GM23338 (cell line): ENCODE measurements around the gene RNF223. TPM values are rescaled to one million over a fixed set of nuclear protein-coding genes. Genes with fewer than 3 reads are reported as not detected.

Source experiments
- ATAC-seq: fragments of 200-7000 bp; cut with Tn5 transposase; 3 replicates; pipeline ENCODE4 v1.9.1; 2020
- DNase-seq: peaks from one replicate; pipeline ENCODE4 v3.0.0-alpha.2; 2015; ENCODE audit warnings: low spot score
- H2AFZ ChIP-seq: fragments of 200-600 bp; sonication (generic); 2 replicates; pipeline ENCODE4 v1.8.0; 2016; ENCODE audit warnings: antibody characterized with exemption, mild to moderate bottlenecking, moderate library complexity
- H3F3A ChIP-seq: fragments of 200-600 bp; sonication (generic); replicated peaks from 2 replicates; pipeline ENCODE4 v1.8.0; 2017; ENCODE audit warnings: antibody characterized with exemption, mixed run types, low read depth
- H3K27ac ChIP-seq: fragments of 200-600 bp; sonication (generic); 2 replicates; pipeline ENCODE4 v1.6.1; 2016; ENCODE audit warnings: low read depth
- H3K27me3 ChIP-seq: fragments of 200-600 bp; sonication (generic); 2 replicates; pipeline ENCODE4 v1.8.0; 2016; ENCODE audit warnings: mild to moderate bottlenecking, mixed run types, moderate library complexity; ENCODE audit not compliant: insufficient read depth
- H3K36me3 ChIP-seq: fragments of 200-600 bp; sonication (generic); 2 replicates; pipeline ENCODE4 v1.8.0; 2016; ENCODE audit warnings: mild to moderate bottlenecking; ENCODE audit not compliant: insufficient read depth
- H3K4me1 ChIP-seq: fragments of 200-600 bp; sonication (generic); 2 replicates; pipeline ENCODE4 v1.8.0; 2016; ENCODE audit warnings: mild to moderate bottlenecking, moderate library complexity; ENCODE audit not compliant: insufficient read depth
- H3K4me2 ChIP-seq: fragments of 200-600 bp; sonication (generic); 2 replicates; pipeline ENCODE4 v1.7.1; 2017; ENCODE audit warnings: mixed run types
- H3K4me3 ChIP-seq: fragments of 200-600 bp; sonication (generic); 2 replicates; pipeline ENCODE4 v1.6.1; 2016; ENCODE audit warnings: mixed run types
- H3K79me2 ChIP-seq: fragments of 200-600 bp; sonication (generic); replicated peaks from 2 replicates; pipeline ENCODE4 v1.8.0; 2017; ENCODE audit warnings: mild to moderate bottlenecking; ENCODE audit not compliant: insufficient read depth
- H3K9me2 ChIP-seq: fragments of 200-600 bp; sonication (generic); 2 replicates; pipeline ENCODE4 v1.8.0; 2017; ENCODE audit not compliant: insufficient read depth
- H4K20me1 ChIP-seq: fragments of 200-600 bp; sonication (generic); replicated peaks from 2 replicates; pipeline ENCODE4 v1.8.0; 2017; ENCODE audit warnings: mild to moderate bottlenecking; ENCODE audit not compliant: insufficient read depth
- H3K27ac Mint-ChIP-seq: 2 replicates; pipeline ENCODE4 v1.8.0; 2020; ENCODE audit warnings: inconsistent platforms, mild to moderate bottlenecking, moderate library complexity, mixed read lengths
- H3K27me3 Mint-ChIP-seq: 3 replicates; pipeline ENCODE4 v1.8.0; 2022; ENCODE audit warnings: low read depth, mild to moderate bottlenecking, moderate library complexity, mixed read lengths, inconsistent platforms; ENCODE audit not compliant: insufficient read depth, poor library complexity
- H3K36me3 Mint-ChIP-seq: 3 replicates; pipeline ENCODE4 v1.8.0; 2021; ENCODE audit warnings: low read depth, mild to moderate bottlenecking, inconsistent platforms, moderate library complexity, mixed read lengths
- H3K4me1 Mint-ChIP-seq: 3 replicates; pipeline ENCODE4 v1.8.0; 2020; ENCODE audit warnings: mild to moderate bottlenecking, inconsistent platforms, mixed read lengths
- H3K4me3 Mint-ChIP-seq: 3 replicates; pipeline ENCODE4 v1.8.0; 2021; ENCODE audit warnings: moderate library complexity, mild to moderate bottlenecking, inconsistent platforms, mixed read lengths
- H3K9me3 Mint-ChIP-seq: 3 replicates; pipeline ENCODE4 v1.8.0; 2020; ENCODE audit warnings: moderate library complexity, mild to moderate bottlenecking, inconsistent platforms, mixed read lengths
- CREB1 ChIP-seq: fragments of 250-450 bp; sonication (Bioruptor Pico); IDR thresholded peaks from 2 replicates; pipeline ENCODE4 v1.5.0; 2020; ENCODE audit warnings: low read depth, mild to moderate bottlenecking, moderate library complexity
- EZH2 ChIP-seq: fragments of 200-600 bp; sonication (generic); IDR thresholded peaks from one replicate; pipeline ENCODE4 v1.8.0; 2017; ENCODE audit warnings: antibody characterized with exemption, mild to moderate bottlenecking, low read depth; ENCODE audit not compliant: unreplicated experiment
- EZH2phosphoT487 ChIP-seq: fragments of 200-600 bp; sonication (generic); IDR thresholded peaks from one replicate; pipeline ENCODE4 v1.8.1; 2018; ENCODE audit warnings: antibody characterized with exemption; ENCODE audit not compliant: unreplicated experiment
- JUNB ChIP-seq: IDR thresholded peaks from one replicate; pipeline ENCODE4 v1.6.1; 2016; ENCODE audit warnings: antibody characterized with exemption; ENCODE audit not compliant: unreplicated experiment
- NANOG ChIP-seq: IDR thresholded peaks from 2 replicates; pipeline ENCODE4 v1.6.1; 2016; ENCODE audit warnings: antibody characterized with exemption, borderline replicate concordance
- POLR2AphosphoS5 ChIP-seq: IDR thresholded peaks from 2 replicates; pipeline ENCODE4 v1.6.1; 2016; ENCODE audit warnings: antibody characterized with exemption, low read depth
- REST ChIP-seq: IDR thresholded peaks from one replicate; pipeline ENCODE4 v1.6.1; 2018; ENCODE audit warnings: antibody characterized with exemption; ENCODE audit not compliant: unreplicated experiment
- STAT1 ChIP-seq: IDR thresholded peaks from one replicate; pipeline ENCODE4 v1.6.1; 2016; ENCODE audit warnings: antibody characterized with exemption; ENCODE audit not compliant: unreplicated experiment
- ZNF114 ChIP-seq: fragments of 250-450 bp; sonication (Bioruptor Pico); IDR thresholded peaks from 2 replicates; pipeline ENCODE4 v1.5.0; 2020; ENCODE audit warnings: mild to moderate bottlenecking, moderate library complexity
- ZNF331 ChIP-seq: fragments of 250-450 bp; sonication (Bioruptor Pico); IDR thresholded peaks from 2 replicates; pipeline ENCODE4 v1.5.0; 2020; ENCODE audit warnings: low read depth, mild to moderate bottlenecking, moderate library complexity
- polyA plus RNA-seq: library from polyadenylated mRNA; unstranded; fragments of >200 nt; fragmentation: Nextera tagmentation; extraction: Ambion mirVana; gene quantifications from 2 replicates; pipeline ENCODE4 v1.2.1, GENCODE V29; 2016
- total RNA-seq: library from RNA; depleted of rRNA; stranded (reverse); fragments of >200 nt; shearing (Covaris generic); gene quantifications from 2 replicates; pipeline ENCODE4 v1.2.3, GENCODE V29; 2014
- TF ChIP-seq, protein P1 (sequence below): IDR thresholded peaks from 2 replicates; pipeline ENCODE4 v1.6.1; 2016; ENCODE audit warnings: antibody characterized with exemption
- TF ChIP-seq, protein P2 (sequence below), 2 experiments: fragments of 200-600 bp in 1 of 2; sonication (generic) in 1 of 2; conservative IDR thresholded peaks; 2 replicates each; pipeline versions ENCODE4 v1.5.1 to v1.6.1; 2016 to 2017; ENCODE audit warnings: antibody characterized with exemption in 2 of 2, low read depth in 2 of 2, mild to moderate bottlenecking in 2 of 2, moderate library complexity in 1 of 2

The RNF223 gene
- total and polyA plus RNA-seq, 2 experiments from 2014 or later: not detected

- Histone ChIP-seq H3K79me2 (no peaks in the 10 kb centered on the region), H3K36me3 (no peaks in the 10 kb centered on the region), H3K27ac (no peak overlapping the region), H2AFZ (no peak overlapping the region), H3K4me1 (no peaks in the 10 kb centered on the region), H3K4me3 (no peak overlapping the region), H3K4me2 (no peak overlapping the region), H3K27me3 (peaks cover 14% of the 10 kb centered on the region; the same call in 1 of the 2 replicates), H4K20me1 (no peaks in the 10 kb centered on the region; the same call in 1 of the 2 replicates), H3F3A (no peaks in the 10 kb centered on the region), H3K9me2 (no peaks in the 10 kb centered on the region)
- Mint-ChIP-seq H3K27ac (no peak overlapping the region), H3K36me3 (peaks cover 27% of the 10 kb centered on the region; the same call in 2 of the 3 replicates), H3K9me3 (peaks cover 36% of the 10 kb centered on the region), H3K4me3 (no peak overlapping the region), H3K4me1 (no peaks in the 10 kb centered on the region), H3K27me3 (peaks cover 7% of the 10 kb centered on the region)
- TF ChIP-seq ZNF331 (CRISPR knock-in tag) (no peak), POLR2AphosphoS5 (0 out of 2 replicates have a peak, but pooled peaks have one; percentile 25)
- ATAC-seq (no peak), DNase-seq (no peak)
Observed at GRCh38 chr1:1100296-1100695, 26.2 kb upstream of the RNF223 start.

- Mint-ChIP-seq H3K36me3 (peaks cover 23% of the 10 kb centered on the region; the same call in 2 of the 3 replicates), H3K27ac (no peak overlapping the region), H3K27me3 (peaks cover 7% of the 10 kb centered on the region), H3K9me3 (peaks cover 35% of the 10 kb centered on the region), H3K4me1 (no peaks in the 10 kb centered on the region), H3K4me3 (no peak overlapping the region)
- Histone ChIP-seq H3K27ac (no peak overlapping the region), H3F3A (no peaks in the 10 kb centered on the region), H3K36me3 (no peaks in the 10 kb centered on the region), H3K4me2 (no peak overlapping the region), H3K9me2 (no peaks in the 10 kb centered on the region), H3K4me3 (no peak overlapping the region), H4K20me1 (no peaks in the 10 kb centered on the region; the same call in 1 of the 2 replicates), H3K4me1 (no peaks in the 10 kb centered on the region), H3K27me3 (peaks cover 14% of the 10 kb centered on the region; the same call in 1 of the 2 replicates), H3K79me2 (no peaks in the 10 kb centered on the region), H2AFZ (no peak overlapping the region)
- DNase-seq (no peak), ATAC-seq (no peak)
- TF ChIP-seq ZNF114 (no peak), STAT1 (no peak), NANOG (no peak), REST (no peak), CREB1 (no peak), EZH2 (no peak), ZNF331 (CRISPR knock-in tag) (no peak), JUNB (no peak), EZH2phosphoT487 (no peak), POLR2AphosphoS5 (no peak)
- TF ChIP-seq, protein P1, sequence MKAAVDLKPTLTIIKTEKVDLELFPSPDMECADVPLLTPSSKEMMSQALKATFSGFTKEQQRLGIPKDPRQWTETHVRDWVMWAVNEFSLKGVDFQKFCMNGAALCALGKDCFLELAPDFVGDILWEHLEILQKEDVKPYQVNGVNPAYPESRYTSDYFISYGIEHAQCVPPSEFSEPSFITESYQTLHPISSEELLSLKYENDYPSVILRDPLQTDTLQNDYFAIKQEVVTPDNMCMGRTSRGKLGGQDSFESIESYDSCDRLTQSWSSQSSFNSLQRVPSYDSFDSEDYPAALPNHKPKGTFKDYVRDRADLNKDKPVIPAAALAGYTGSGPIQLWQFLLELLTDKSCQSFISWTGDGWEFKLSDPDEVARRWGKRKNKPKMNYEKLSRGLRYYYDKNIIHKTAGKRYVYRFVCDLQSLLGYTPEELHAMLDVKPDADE: no peak
- TF ChIP-seq, protein P2, sequence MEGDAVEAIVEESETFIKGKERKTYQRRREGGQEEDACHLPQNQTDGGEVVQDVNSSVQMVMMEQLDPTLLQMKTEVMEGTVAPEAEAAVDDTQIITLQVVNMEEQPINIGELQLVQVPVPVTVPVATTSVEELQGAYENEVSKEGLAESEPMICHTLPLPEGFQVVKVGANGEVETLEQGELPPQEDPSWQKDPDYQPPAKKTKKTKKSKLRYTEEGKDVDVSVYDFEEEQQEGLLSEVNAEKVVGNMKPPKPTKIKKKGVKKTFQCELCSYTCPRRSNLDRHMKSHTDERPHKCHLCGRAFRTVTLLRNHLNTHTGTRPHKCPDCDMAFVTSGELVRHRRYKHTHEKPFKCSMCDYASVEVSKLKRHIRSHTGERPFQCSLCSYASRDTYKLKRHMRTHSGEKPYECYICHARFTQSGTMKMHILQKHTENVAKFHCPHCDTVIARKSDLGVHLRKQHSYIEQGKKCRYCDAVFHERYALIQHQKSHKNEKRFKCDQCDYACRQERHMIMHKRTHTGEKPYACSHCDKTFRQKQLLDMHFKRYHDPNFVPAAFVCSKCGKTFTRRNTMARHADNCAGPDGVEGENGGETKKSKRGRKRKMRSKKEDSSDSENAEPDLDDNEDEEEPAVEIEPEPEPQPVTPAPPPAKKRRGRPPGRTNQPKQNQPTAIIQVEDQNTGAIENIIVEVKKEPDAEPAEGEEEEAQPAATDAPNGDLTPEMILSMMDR (conservative IDR thresholded peaks at IDR 0.05; ENCODE audit: low read depth in 2 of 2): no peak
Observed at GRCh38 chr1:1099506-1100183, 25.5 kb upstream of the RNF223 start.
